Measurements from ENCODE around the gene MBNL3.

DNA sequence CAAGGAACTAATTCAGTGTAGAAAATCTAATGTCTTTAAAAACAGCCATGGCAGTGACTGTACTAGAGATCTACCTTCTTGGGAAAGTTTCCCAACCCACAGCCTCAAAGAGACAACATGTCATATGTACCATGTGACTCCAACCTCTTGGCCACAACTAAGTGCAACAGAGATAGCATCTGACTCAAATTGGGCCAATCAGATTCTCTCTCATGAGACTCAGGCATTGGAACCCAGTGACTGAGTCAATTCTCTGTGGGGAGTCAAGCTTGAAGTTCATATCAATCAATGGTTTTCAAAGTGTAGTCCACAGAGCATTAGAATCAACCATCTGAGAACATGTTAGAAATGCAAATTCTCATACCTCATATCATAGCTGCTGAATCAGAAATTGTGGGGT is 123.3 kb downstream of the MBNL3 start:
- TF ChIP-seq POLR2A (IDR thresholded peaks at IDR 0.05): no peak
- TF ChIP-seq, protein P1, sequence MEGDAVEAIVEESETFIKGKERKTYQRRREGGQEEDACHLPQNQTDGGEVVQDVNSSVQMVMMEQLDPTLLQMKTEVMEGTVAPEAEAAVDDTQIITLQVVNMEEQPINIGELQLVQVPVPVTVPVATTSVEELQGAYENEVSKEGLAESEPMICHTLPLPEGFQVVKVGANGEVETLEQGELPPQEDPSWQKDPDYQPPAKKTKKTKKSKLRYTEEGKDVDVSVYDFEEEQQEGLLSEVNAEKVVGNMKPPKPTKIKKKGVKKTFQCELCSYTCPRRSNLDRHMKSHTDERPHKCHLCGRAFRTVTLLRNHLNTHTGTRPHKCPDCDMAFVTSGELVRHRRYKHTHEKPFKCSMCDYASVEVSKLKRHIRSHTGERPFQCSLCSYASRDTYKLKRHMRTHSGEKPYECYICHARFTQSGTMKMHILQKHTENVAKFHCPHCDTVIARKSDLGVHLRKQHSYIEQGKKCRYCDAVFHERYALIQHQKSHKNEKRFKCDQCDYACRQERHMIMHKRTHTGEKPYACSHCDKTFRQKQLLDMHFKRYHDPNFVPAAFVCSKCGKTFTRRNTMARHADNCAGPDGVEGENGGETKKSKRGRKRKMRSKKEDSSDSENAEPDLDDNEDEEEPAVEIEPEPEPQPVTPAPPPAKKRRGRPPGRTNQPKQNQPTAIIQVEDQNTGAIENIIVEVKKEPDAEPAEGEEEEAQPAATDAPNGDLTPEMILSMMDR (IDR thresholded peaks at IDR 0.05): no peak

Data from heart left ventricle (tissue), 13 donors.